Bronchial epithelial cell (primary cell): ENCODE results near the gene ATP5MK. TPM values are rescaled to one million over a fixed set of nuclear protein-coding genes. Genes with fewer than 3 reads are reported as not detected.
A peak's percentile ranks its signal among the peaks of the same experiment; 100 is the strongest.

Experiments
- DNase-seq: peaks from one replicate; pipeline ENCODE4 v3.0.0-alpha.2; 2010; ENCODE audit warnings: low read depth
- FAIRE-seq: peaks from 2 replicates; lab custom pipeline; 2011; peaks lifted over from hg19 to GRCh38; lab: Jason Lieb, UNC
- H3K27me3 ChIP-seq: 2 replicates; pipeline ENCODE4 v1.5.1; 2011; ENCODE audit warnings: low read length; ENCODE audit not compliant: control insufficient read depth, insufficient read depth
- H3K36me3 ChIP-seq: 2 replicates; pipeline ENCODE4 v1.5.1; 2011; ENCODE audit warnings: low read length; ENCODE audit not compliant: control insufficient read depth, insufficient read depth
- H3K4me3 ChIP-seq: 2 replicates; pipeline ENCODE4 v1.5.1; 2011; ENCODE audit warnings: mild to moderate bottlenecking, low read depth, low read length, control low read depth
- total RNA-seq: library from RNA; depleted of rRNA; stranded (reverse); fragments of >200 nt; gene quantifications from 2 replicates; pipeline ENCODE4 v1.2.1, GENCODE V29; 2014
- TF ChIP-seq, protein P1 (sequence below): IDR thresholded peaks from 2 replicates; pipeline ENCODE4 v1.5.1; 2011; ENCODE audit warnings: mild to moderate bottlenecking, moderate library complexity, low read length, control low read depth, inconsistent platforms; ENCODE audit not compliant: insufficient read depth, severe bottlenecking

The ATP5MK gene
- total RNA-seq, 1 donor from 2014 or later = 131 TPM

DNA sequence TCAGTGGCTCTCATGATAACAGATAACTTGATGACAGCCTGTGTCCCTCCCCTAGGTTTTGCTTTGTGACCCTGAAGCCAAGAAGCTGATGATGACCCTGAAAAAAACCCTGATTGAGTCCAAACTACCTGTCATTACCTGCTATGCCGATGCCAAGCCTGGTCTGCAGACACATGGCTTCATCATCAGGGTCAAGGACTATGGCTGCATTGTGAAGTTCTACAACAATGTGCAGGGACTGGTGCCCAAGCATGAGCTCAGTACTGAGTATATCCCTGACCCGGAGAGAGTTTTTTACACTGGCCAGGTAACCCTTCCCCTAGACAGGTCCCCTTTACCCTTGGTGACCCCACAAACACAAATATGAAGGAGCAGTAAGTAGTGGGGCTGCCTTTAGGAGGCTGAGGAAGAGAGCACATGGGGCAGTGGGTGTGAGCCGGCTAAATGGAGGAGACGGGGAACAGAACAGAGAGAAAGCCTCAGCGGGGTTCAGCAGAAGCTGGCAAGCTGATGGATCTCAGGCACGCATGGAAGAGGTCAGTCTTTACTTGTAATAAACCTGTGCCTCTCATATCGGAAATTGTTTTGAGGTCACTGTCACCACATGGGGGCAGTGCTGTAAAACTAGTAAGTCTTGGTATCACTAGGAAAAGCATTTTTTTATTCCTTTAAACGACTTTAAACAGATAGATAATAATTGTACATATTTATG, 20.3 kb upstream of the ATP5MK start:
- Histone ChIP-seq H3K4me3 (no peak overlapping the region), H3K36me3 (peaks cover 50% of the 10 kb centered on the region), H3K27me3 (no peaks in the 10 kb centered on the region)
- DNase-seq = peak; percentile 52
- no peak for FAIRE-seq
- TF ChIP-seq, protein P1, sequence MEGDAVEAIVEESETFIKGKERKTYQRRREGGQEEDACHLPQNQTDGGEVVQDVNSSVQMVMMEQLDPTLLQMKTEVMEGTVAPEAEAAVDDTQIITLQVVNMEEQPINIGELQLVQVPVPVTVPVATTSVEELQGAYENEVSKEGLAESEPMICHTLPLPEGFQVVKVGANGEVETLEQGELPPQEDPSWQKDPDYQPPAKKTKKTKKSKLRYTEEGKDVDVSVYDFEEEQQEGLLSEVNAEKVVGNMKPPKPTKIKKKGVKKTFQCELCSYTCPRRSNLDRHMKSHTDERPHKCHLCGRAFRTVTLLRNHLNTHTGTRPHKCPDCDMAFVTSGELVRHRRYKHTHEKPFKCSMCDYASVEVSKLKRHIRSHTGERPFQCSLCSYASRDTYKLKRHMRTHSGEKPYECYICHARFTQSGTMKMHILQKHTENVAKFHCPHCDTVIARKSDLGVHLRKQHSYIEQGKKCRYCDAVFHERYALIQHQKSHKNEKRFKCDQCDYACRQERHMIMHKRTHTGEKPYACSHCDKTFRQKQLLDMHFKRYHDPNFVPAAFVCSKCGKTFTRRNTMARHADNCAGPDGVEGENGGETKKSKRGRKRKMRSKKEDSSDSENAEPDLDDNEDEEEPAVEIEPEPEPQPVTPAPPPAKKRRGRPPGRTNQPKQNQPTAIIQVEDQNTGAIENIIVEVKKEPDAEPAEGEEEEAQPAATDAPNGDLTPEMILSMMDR = peak; percentile 44

DNA sequence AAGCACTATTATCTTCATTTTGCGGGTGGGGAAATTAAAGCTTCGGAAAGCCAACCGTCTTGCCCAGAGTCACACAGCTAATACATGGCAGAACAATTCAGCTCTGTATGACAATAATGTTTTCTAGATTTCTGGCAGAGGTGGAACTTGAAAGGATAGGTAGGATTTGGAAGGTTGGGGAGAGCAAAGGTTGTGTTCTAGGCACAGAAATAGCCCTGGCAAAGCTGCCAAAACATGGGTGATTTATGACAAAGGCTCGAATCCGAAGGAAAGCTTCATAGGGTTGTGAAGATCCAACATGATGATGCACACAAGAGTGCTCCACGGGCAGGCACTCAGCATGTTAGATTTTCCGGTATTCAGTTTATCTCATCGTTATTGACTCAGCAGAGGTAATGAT, 19.3 kb upstream of the ATP5MK start:
- Histone ChIP-seq H3K27me3 (no peaks in the 10 kb centered on the region), H3K4me3 (no peak overlapping the region), H3K36me3 (peaks cover 49% of the 10 kb centered on the region)
- DNase-seq (no peak), FAIRE-seq (no peak)
- TF ChIP-seq, protein P1 = no peak

DNA sequence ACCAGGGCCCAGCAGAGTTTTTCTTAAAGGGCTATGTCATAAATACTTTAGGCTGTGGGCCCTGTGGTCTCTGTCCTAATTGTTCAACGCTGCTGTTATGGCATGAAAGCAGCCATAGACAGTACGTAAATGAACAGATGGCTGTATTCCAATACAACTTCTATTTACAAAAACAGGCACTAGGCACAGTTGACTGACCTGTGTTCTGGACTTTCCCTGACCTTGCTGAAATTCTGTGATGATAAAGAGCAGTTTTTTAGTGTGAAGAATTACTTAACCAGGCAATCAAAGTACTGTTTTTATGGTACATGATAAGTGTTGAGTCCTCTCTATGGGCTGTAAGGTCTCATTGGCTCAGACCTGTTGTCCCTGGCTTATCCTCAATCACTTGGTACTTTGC, 17.3 kb upstream of the ATP5MK start:
- no peaks in the 10 kb centered on the region for H3K27me3 ChIP-seq
- TF ChIP-seq, protein P1 = no peak
- no peak overlapping the region for H3K4me3 ChIP-seq
- FAIRE-seq = no peak
- H3K36me3 ChIP-seq = peaks cover 43% of the 10 kb centered on the region
- DNase-seq = no peak

DNA sequence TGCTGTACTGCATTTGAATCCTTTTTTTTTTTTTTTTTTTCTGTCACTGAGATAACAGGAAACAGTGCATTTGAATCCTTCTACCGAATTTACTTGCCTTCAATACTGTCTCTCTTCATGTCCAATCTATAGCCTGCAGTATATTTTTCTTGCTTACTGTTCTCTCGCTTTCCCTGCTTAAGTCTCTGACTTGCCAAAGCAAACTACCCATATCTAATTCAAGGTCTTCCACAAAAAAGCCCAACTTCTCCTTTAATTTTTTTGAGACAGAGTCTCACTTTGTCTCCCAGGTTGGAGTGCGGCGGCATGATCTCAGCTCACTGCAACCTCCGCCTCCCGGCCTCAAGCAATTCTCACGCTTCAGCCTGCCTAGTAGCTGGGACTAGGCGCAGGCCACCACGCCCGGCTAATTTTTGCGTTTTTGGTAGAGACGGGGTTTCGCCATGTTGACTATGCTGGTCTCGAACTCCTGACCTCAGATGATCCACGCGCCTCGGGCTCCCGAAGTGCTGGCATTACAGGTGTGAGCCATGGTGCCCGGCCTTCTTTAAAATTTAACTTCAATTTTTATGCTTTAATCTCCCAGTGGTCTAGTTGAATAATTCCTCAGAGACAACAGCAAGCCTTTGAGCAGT, 1.0 kb upstream of the ATP5MK start:
- Histone ChIP-seq H3K27me3 (no peaks in the 10 kb centered on the region), H3K36me3 (peaks cover 18% of the 10 kb centered on the region), H3K4me3 (peak overlapping the region; percentile 77)
- TF ChIP-seq, protein P1 = no peak
- FAIRE-seq (no peak), DNase-seq (peak; percentile 10)

DNA sequence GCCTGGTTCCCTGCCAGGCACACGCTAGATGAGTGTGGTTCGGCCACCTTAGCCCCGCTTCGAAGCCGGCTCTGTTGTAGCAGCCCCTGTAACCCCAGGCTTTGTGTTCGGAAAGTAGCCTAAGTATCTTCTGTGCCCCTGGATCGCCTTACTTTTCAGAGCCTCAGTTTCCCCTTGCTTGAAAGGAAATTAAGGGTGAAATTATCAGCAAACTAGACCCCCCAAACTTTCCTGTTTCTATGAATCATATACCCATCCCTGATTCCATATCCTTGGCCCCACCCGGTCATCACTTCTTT, 463 bp upstream of the ATP5MK start:
- no peak for DNase-seq
- peaks cover 16% of the 10 kb centered on the region for H3K36me3 ChIP-seq
- TF ChIP-seq, protein P1 = no peak

DNA sequence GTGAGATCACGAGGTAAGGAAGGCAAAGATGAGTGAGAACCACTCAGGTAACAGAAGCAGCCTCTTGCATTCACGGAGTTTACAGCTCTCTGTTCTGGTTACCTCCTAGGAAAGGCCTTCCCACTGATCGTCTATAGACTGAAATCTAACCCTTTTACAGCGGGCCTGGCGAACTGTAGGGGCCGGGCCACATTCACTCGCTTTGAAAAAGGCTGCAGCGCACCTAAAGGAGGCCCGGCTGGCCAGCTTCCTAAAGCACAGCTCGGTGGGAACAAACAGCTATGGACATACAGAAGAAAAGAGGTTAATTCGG, 565 bp downstream of the ATP5MK start:
- FAIRE-seq = no peak

More for the DNA sequence above, 463 bp upstream of the ATP5MK start:
- FAIRE-seq = no peak
- Histone ChIP-seq H3K4me3 (peak overlapping the region; percentile 77), H3K27me3 (no peaks in the 10 kb centered on the region)

More for the DNA sequence above, 565 bp downstream of the ATP5MK start:
- DNase-seq = peak; percentile 3
- Histone ChIP-seq H3K27me3 (no peaks in the 10 kb centered on the region), H3K36me3 (peaks cover 15% of the 10 kb centered on the region), H3K4me3 (peak overlapping the region; percentile 77)
- TF ChIP-seq, protein P1 = no peak
